OCI-LY7 (cell line): Measurements from ENCODE around the gene CDKN1B. TPM values are rescaled to one million over a fixed set of nuclear protein-coding genes. Genes with fewer than 3 reads are reported as not detected.

Source experiments
- BruUV-seq: library from RNA; stranded (reverse); fragments of 400-500 nt; replicated peaks from 2 replicates; lab custom pipeline; 2021; lab: Mats Ljungman, UMichigan
- CTCF ChIA-PET: fragments of 300-600 bp; sonication (Branson Sonifier 250); formaldehyde crosslinking; loops from one replicate; lab custom pipeline; 2022; ENCODE audit warnings: antibody characterized with exemption; ENCODE audit not compliant: unreplicated experiment; lab: Charles Lee
- POLR2A ChIA-PET: fragments of 300-600 bp; sonication (Branson Sonifier 250); formaldehyde crosslinking; loops from one replicate; lab custom pipeline; 2022; ENCODE audit warnings: antibody characterized with exemption; lab: Charles Lee
- DNase-seq: peaks from one replicate; pipeline ENCODE4 v3.0.0-alpha.2; 2015; ENCODE audit warnings: low spot score
- H2AFZ ChIP-seq: fragments of 200-600 bp; sonication (generic), shearing (Covaris generic); 2 replicates; pipeline ENCODE4 v1.6.1; 2014; ENCODE audit warnings: mild to moderate bottlenecking, antibody characterized with exemption, low read length, moderate library complexity
- H3K27ac ChIP-seq: fragments of 200-600 bp; sonication (generic); 2 replicates; pipeline ENCODE4 v1.5.1; 2014; ENCODE audit warnings: mixed run types, low read depth, mild to moderate bottlenecking, moderate library complexity, low read length, inconsistent platforms; ENCODE audit not compliant: poor library complexity, severe bottlenecking
- H3K36me3 ChIP-seq: fragments of 200-600 bp; sonication (generic); 2 replicates; pipeline ENCODE4 v1.6.1; 2014; ENCODE audit warnings: mild to moderate bottlenecking, antibody characterized with exemption, low read length, moderate library complexity, mixed read lengths; ENCODE audit not compliant: insufficient read depth
- H3K4me1 ChIP-seq: fragments of 200-600 bp; sonication (generic); 2 replicates; pipeline ENCODE4 v1.5.1; 2014; ENCODE audit warnings: mild to moderate bottlenecking, low read length; ENCODE audit not compliant: insufficient read depth, poor library complexity, severe bottlenecking
- H3K4me2 ChIP-seq: fragments of 200-600 bp; sonication (generic); 2 replicates; pipeline ENCODE4 v1.6.1; 2014; ENCODE audit warnings: mild to moderate bottlenecking, low read length
- H3K4me3 ChIP-seq: fragments of 200-600 bp; sonication (generic); 2 replicates; pipeline ENCODE4 v1.5.1; 2014; ENCODE audit warnings: mild to moderate bottlenecking, low read depth, low read length; ENCODE audit not compliant: poor library complexity, severe bottlenecking
- H3K79me2 ChIP-seq: fragments of 200-600 bp; sonication (generic); 2 replicates; pipeline ENCODE4 v1.6.1; 2016; ENCODE audit warnings: low read depth, mild to moderate bottlenecking, low read length, moderate library complexity, mixed read lengths; ENCODE audit not compliant: insufficient read depth
- H3K9me2 ChIP-seq: fragments of 200-600 bp; sonication (generic); 2 replicates; pipeline ENCODE4 v1.6.1; 2016; ENCODE audit warnings: mild to moderate bottlenecking, low read length, mixed read lengths; ENCODE audit not compliant: insufficient read depth
- H3K9me3 ChIP-seq: fragments of 200-600 bp; sonication (generic); 2 replicates; pipeline ENCODE4 v1.6.1; 2014; ENCODE audit warnings: mild to moderate bottlenecking, mixed run types, low read length, mixed read lengths
- H4K20me1 ChIP-seq: fragments of 200-600 bp; sonication (generic); 2 replicates; pipeline ENCODE4 v1.6.1; 2014; ENCODE audit warnings: mild to moderate bottlenecking, antibody characterized with exemption, low read length, moderate library complexity, mixed read lengths; ENCODE audit not compliant: insufficient read depth
- EZH2phosphoT487 ChIP-seq: fragments of 200-600 bp; sonication (generic); IDR thresholded peaks from 2 replicates; pipeline ENCODE4 v1.6.1; 2018; ENCODE audit warnings: low read depth, borderline replicate concordance, mild to moderate bottlenecking, mixed run types, antibody characterized with exemption, low read length, moderate library complexity, mixed read lengths
- intact Hi-C: fragments of 100-400 bp; cut with micrococcal nuclease; formaldehyde crosslinking; loops from one replicate; pipeline ENCODE4 v1.10.0; 2022; ENCODE audit not compliant: unreplicated experiment
- total RNA-seq, 2 experiments: library from RNA; depleted of rRNA in 1 of 2; stranded (reverse); fragments of >200 nt in 1 of 2; shearing (Covaris generic) in 1 of 2; gene quantifications; 2 replicates each; pipeline ENCODE4 v1.2.3, GENCODE V29; 2014 to 2022
- TF ChIP-seq, protein P1 (sequence below): fragments of 200-600 bp; sonication (generic); conservative IDR thresholded peaks from 2 replicates; pipeline ENCODE4 v1.5.1; 2014; ENCODE audit warnings: mild to moderate bottlenecking, antibody characterized with exemption, low read length, moderate library complexity, mixed read lengths

Gene CDKN1B
- total RNA-seq, 2 experiments from 2014 or later: 45.3 to 59.4 TPM

DNA sequence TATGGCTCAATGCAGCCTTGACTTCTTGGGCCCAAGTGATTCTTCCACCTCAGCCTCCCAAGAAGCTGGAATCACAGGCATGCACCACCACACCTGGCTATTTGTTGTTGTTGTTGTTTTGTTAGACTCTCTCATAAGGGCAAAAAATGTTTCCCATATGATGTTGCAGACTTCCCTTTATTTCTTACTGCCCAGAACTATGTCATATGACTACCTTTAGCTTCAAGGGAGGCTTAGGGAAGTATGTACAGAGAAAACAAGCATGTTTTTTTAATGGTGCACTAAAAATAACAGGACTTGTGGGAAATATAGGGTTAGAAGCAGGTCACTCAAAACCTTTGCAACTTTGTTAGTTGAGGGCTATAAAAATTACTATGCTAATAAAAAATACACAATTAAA, 16.9 kb upstream of the CDKN1B start:
- no peaks in the 10 kb centered on the region; the same call in 1 of the 2 replicates for H3K9me3 ChIP-seq
- ChIA-PET POLR2A (interaction anchor here (0.7 to 1.2 kb wide), 5 partner anchors 8 to 1216 kb away, joined by 3 to 4 read pairs (median 3); no protein-coding TSS in a partner anchor), CTCF (no interaction called here)
- no peaks in the 10 kb centered on the region for H3K36me3 ChIP-seq
- intact Hi-C loops: loop anchor here (5.0 kb wide), 2 partner anchors 138 to 663 kb away; partner anchors contain the start of gene DUSP16
- no TSS peak for BruUV-seq
- TF ChIP-seq, protein P1, sequence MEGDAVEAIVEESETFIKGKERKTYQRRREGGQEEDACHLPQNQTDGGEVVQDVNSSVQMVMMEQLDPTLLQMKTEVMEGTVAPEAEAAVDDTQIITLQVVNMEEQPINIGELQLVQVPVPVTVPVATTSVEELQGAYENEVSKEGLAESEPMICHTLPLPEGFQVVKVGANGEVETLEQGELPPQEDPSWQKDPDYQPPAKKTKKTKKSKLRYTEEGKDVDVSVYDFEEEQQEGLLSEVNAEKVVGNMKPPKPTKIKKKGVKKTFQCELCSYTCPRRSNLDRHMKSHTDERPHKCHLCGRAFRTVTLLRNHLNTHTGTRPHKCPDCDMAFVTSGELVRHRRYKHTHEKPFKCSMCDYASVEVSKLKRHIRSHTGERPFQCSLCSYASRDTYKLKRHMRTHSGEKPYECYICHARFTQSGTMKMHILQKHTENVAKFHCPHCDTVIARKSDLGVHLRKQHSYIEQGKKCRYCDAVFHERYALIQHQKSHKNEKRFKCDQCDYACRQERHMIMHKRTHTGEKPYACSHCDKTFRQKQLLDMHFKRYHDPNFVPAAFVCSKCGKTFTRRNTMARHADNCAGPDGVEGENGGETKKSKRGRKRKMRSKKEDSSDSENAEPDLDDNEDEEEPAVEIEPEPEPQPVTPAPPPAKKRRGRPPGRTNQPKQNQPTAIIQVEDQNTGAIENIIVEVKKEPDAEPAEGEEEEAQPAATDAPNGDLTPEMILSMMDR: no peak
- no peak for TF ChIP-seq EZH2phosphoT487
- no peak overlapping the region for H3K4me2 ChIP-seq
- no peaks in the 10 kb centered on the region for H4K20me1 ChIP-seq
- H3K27ac ChIP-seq: no peak overlapping the region
- no peak overlapping the region for H2AFZ ChIP-seq
- H3K4me3 ChIP-seq: no peak overlapping the region
- H3K79me2 ChIP-seq: peaks cover 7% of the 10 kb centered on the region; the same call in 1 of the 2 replicates
- H3K9me2 ChIP-seq: no peaks in the 10 kb centered on the region
- H3K4me1 ChIP-seq: peaks cover 30% of the 10 kb centered on the region
- DNase-seq: no peak

DNA sequence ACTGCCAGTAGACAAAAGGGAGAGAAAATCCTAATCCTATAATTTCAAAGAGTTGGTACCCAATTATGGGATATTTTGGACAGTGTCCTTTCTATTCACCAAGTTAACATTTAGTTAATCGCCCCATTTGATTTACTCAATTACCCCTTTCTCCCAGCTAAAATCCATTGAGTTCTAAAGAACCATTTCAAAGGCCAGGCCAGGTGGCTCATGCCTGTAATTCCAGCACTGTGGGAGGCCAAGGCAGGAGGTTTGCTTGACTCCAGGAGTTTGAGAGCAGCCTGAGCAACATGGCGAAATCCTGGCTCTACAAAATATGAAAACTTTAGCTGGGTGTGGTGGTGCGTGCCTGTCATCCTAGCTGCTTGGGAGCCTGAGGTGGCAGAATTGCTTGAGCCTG, 15.7 kb upstream of the CDKN1B start:
- CTCF ChIA-PET: no interaction called here
- BruUV-seq: no TSS peak
- H3K4me1 ChIP-seq: peaks cover 22% of the 10 kb centered on the region
- H3K4me3 ChIP-seq: no peak overlapping the region
- H4K20me1 ChIP-seq: no peaks in the 10 kb centered on the region
- H3K36me3 ChIP-seq: no peaks in the 10 kb centered on the region
- no peaks in the 10 kb centered on the region for H3K9me2 ChIP-seq
- DNase-seq: no peak
- no peaks in the 10 kb centered on the region; the same call in 1 of the 2 replicates for H3K9me3 ChIP-seq
- no peaks in the 10 kb centered on the region for H3K79me2 ChIP-seq
- TF ChIP-seq EZH2phosphoT487: no peak
- TF ChIP-seq, protein P1: no peak
- intact Hi-C loops: loop anchor here (5.0 kb wide), 2 partner anchors 139 to 664 kb away; partner anchors contain the start of gene DUSP16
- no peak overlapping the region for H3K27ac ChIP-seq
- no peak overlapping the region for H3K4me2 ChIP-seq
- no peak overlapping the region for H2AFZ ChIP-seq
- POLR2A ChIA-PET: interaction anchor here (0.6 to 1.2 kb wide), 4 partner anchors 13 to 608 kb away, joined by 3 to 4 read pairs (median 4); no protein-coding TSS in a partner anchor

DNA sequence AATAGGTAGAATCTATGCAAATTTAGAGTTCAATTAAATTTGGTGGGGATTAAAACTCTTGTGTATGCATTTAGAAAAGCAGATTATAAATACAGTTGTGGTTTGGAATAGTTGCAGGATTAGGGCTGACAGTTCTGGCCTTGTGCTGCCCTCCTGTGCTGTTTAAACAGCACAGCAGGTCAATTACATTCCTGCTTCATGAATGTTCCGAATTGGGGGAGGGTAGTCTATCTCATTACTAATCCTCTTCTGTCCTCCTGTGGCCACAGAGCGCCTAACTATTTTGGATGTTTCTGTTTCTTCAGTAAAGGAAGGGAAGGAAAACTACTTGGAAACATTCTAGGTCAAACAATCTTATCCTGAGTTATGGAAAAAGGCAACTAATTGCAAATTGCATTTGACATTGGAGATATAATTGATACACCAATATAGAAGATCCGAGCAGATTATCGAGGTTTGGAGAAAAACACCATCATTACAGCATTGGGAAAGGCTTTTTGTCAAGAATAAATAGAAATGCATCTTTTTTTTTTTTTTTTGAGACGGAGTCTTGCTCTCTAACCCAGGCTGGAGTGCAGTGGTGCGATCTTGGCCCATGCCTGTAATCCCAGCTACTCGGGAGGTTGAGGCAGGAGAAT, 12.5 kb upstream of the CDKN1B start:
- DNase-seq: peak; percentile 83
- Histone ChIP-seq H2AFZ (no peak overlapping the region), H4K20me1 (no peaks in the 10 kb centered on the region), H3K4me2 (no peak overlapping the region), H3K9me3 (no peaks in the 10 kb centered on the region), H3K36me3 (no peaks in the 10 kb centered on the region), H3K4me3 (no peak overlapping the region), H3K27ac (no peak overlapping the region), H3K9me2 (no peaks in the 10 kb centered on the region), H3K4me1 (peaks cover under 1% of the 10 kb centered on the region), H3K79me2 (no peaks in the 10 kb centered on the region)
- intact Hi-C loops: loop anchor here (1.0 to 5.0 kb wide), 5 partner anchors 48 to 667 kb away; partner anchors contain the start of gene DUSP16
- ChIA-PET CTCF (no interaction called here), POLR2A (no interaction called here)
- no TSS peak for BruUV-seq
- TF ChIP-seq, protein P1: peak; percentile 94
- no peak for TF ChIP-seq EZH2phosphoT487
